HFFc6 (cell line): ENCODE results near the gene LRRK1. TPM values are rescaled to one million over a fixed set of nuclear protein-coding genes. Genes with fewer than 3 reads are reported as not detected.

Experiments
- DNase-seq: peaks from one replicate; pipeline ENCODE4 v3.0.0-alpha.2; 2018
- H3K27ac Mint-ChIP-seq: 2 replicates; pipeline ENCODE4 v1.8.0; 2020; ENCODE audit warnings: mild to moderate bottlenecking, mixed read lengths
- H3K27me3 Mint-ChIP-seq: 2 replicates; pipeline ENCODE4 v1.8.0; 2021; ENCODE audit warnings: mild to moderate bottlenecking, moderate library complexity, mixed read lengths; ENCODE audit not compliant: insufficient read depth
- H3K36me3 Mint-ChIP-seq: 2 replicates; pipeline ENCODE4 v1.8.0; 2021; ENCODE audit warnings: low read depth, mixed read lengths
- H3K4me1 Mint-ChIP-seq: 2 replicates; pipeline ENCODE4 v1.8.0; 2020; ENCODE audit warnings: low read depth, mixed read lengths
- H3K4me3 Mint-ChIP-seq: 2 replicates; pipeline ENCODE4 v1.8.0; 2020; ENCODE audit warnings: mild to moderate bottlenecking, moderate library complexity, mixed read lengths
- H3K9me3 Mint-ChIP-seq: 2 replicates; pipeline ENCODE4 v1.8.0; 2020; ENCODE audit warnings: mild to moderate bottlenecking, mixed read lengths
- total RNA-seq, 6 experiments: library from RNA; stranded (reverse); fragmentation: NEBNext Ultra II Directional; extraction: Animal tissue kit (Norgen Biotek cat#: 25700); gene quantifications; 2 replicates in 1 of 6; 3 replicates in 5 of 6; pipeline ENCODE4 v1.2.3, GENCODE V29; 2021
- TF ChIP-seq, protein P1 (sequence below): fragments of 200-600 bp; sonication (generic); IDR thresholded peaks from 2 replicates; pipeline ENCODE4 v1.5.0; 2021; ENCODE audit warnings: antibody characterized with exemption, mild to moderate bottlenecking

Gene LRRK1
- total RNA-seq, 6 experiments from 2014 or later, result 11.4 to 14.8 (median 13.5) TPM

DNA sequence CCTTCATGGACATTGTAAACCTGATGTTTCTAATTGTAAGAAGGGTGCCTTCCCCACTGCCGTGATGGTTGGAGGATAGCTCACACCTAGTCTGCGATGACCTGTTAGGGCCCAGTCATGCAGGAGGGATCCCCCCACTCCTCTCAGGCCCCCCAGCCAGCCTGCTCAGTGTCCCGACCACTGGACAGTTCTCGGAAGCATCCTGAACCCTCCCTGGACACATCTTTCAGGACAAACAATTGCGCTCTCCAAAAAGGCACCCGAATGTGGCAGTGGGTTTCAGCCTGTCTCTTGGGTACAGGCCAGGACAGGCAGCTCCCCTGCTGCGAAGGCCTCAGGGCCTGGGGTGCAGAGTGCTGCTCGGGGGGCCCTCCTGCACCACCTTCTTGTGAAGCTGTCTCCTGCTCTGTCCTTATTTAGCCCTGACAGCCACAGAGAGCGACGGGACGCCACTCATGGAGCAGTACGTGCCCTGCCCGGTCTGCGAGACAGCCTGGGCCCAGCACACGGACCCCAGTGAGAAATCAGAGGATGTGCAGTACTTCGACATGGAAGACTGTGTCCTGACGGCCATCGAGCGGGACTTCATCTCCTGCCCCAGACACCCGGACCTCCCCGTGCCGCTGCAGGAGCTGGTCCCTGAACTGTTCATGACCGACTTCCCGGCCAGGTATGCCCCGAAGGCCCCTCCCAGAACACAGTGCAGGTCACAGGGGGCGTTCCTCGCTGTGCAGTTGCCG, 132.3 kb downstream of the LRRK1 start:
- peaks cover 4% of the 10 kb centered on the region; the same call in 1 of the 2 replicates for H3K36me3 Mint-ChIP-seq
- no peaks in the 10 kb centered on the region for H3K4me1 Mint-ChIP-seq
- H3K4me3 Mint-ChIP-seq, result no peak overlapping the region
- DNase-seq, result no peak
- H3K27ac Mint-ChIP-seq, result no peak overlapping the region
- H3K27me3 Mint-ChIP-seq, result peaks cover 1% of the 10 kb centered on the region; the same call in 1 of the 2 replicates
- H3K9me3 Mint-ChIP-seq, result no peaks in the 10 kb centered on the region
- TF ChIP-seq, protein P1, sequence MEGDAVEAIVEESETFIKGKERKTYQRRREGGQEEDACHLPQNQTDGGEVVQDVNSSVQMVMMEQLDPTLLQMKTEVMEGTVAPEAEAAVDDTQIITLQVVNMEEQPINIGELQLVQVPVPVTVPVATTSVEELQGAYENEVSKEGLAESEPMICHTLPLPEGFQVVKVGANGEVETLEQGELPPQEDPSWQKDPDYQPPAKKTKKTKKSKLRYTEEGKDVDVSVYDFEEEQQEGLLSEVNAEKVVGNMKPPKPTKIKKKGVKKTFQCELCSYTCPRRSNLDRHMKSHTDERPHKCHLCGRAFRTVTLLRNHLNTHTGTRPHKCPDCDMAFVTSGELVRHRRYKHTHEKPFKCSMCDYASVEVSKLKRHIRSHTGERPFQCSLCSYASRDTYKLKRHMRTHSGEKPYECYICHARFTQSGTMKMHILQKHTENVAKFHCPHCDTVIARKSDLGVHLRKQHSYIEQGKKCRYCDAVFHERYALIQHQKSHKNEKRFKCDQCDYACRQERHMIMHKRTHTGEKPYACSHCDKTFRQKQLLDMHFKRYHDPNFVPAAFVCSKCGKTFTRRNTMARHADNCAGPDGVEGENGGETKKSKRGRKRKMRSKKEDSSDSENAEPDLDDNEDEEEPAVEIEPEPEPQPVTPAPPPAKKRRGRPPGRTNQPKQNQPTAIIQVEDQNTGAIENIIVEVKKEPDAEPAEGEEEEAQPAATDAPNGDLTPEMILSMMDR, result no peak

DNA sequence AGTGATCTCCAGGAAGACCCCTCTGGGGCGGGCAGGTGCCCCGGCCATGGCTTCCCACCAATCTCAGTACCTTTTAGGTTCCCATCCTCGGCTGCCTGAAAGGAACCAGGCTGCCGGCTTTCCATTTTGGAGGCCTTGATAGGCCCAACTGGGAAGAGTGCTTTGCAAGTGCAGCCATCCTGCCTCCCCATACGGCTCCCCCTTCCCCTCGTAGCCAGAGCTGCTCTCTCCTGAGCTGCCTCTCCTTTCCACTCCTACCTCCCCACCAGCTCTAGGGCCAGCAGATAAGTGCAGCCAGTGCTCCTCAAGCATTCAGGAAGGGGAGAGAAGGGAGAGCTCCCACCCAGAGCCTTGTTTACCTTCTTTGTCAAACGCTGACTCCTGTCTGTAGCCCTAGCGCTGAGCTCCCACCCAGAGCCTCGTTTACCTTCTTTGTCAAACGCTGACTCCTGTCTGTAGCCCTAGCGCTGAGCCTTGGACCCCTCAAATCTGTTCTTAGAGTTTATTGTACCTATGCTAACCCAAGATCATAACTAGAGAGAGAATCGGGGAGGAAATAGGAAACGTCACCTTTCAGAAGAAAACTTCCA, 133.0 kb downstream of the LRRK1 start:
- Mint-ChIP-seq H3K27ac (no peak overlapping the region), H3K36me3 (peaks cover 4% of the 10 kb centered on the region; the same call in 1 of the 2 replicates)
- TF ChIP-seq, protein P1, result no peak

DNA sequence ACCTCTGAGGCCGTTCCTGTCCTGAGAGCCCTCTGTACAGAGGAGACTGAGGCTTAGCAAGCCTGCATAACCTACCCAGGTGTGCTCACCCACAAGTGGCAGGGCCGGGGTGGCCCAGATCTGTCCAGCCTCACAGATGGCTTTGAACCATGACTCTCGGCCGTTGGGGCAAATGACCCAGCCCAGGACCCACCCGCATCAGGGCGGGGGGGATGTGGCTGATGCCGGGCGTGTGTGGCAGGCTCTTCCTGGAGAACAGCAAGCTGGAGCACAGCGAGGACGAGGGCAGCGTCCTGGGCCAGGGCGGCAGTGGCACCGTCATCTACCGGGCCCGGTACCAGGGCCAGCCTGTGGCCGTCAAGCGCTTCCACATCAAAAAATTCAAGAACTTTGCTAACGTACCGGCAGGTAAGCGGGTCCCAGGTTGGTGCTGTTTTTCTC, 133.5 kb downstream of the LRRK1 start:
- Mint-ChIP-seq H3K27me3 (peaks cover 1% of the 10 kb centered on the region; the same call in 1 of the 2 replicates), H3K4me1 (no peaks in the 10 kb centered on the region), H3K27ac (no peak overlapping the region), H3K4me3 (no peak overlapping the region), H3K9me3 (no peaks in the 10 kb centered on the region), H3K36me3 (peaks cover 4% of the 10 kb centered on the region; the same call in 1 of the 2 replicates)
- no peak for DNase-seq
- TF ChIP-seq, protein P1, result no peak

More for the DNA sequence above, 133.0 kb downstream of the LRRK1 start:
- no peak overlapping the region for H3K4me3 Mint-ChIP-seq
- H3K4me1 Mint-ChIP-seq, result no peaks in the 10 kb centered on the region
- DNase-seq, result no peak
- no peaks in the 10 kb centered on the region for H3K9me3 Mint-ChIP-seq
- peaks cover 1% of the 10 kb centered on the region; the same call in 1 of the 2 replicates for H3K27me3 Mint-ChIP-seq

DNA sequence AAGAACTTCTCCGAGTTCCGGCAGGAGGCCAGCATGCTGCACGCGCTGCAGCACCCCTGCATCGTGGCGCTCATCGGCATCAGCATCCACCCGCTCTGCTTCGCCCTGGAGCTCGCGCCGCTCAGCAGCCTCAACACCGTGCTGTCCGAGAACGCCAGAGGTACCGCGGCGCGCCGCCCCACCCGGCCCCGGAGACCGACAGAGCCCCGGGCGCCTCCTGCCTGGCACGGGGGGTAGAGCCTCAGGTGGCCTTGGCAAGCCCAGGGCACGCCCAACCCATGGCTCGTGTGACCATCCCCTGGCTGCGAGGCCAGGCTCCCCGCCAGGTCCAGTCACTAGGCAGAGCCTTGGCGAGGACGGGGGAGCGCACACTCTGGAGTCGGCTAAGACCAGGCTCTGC, 134.1 kb downstream of the LRRK1 start:
- peaks cover 1% of the 10 kb centered on the region; the same call in 1 of the 2 replicates for H3K27me3 Mint-ChIP-seq
- DNase-seq, result no peak
- no peaks in the 10 kb centered on the region for H3K4me1 Mint-ChIP-seq
- no peak overlapping the region for H3K4me3 Mint-ChIP-seq
- peaks cover 10% of the 10 kb centered on the region; the same call in 1 of the 2 replicates for H3K36me3 Mint-ChIP-seq
- TF ChIP-seq, protein P1, result no peak
- H3K27ac Mint-ChIP-seq, result no peak overlapping the region
- H3K9me3 Mint-ChIP-seq, result no peaks in the 10 kb centered on the region

DNA sequence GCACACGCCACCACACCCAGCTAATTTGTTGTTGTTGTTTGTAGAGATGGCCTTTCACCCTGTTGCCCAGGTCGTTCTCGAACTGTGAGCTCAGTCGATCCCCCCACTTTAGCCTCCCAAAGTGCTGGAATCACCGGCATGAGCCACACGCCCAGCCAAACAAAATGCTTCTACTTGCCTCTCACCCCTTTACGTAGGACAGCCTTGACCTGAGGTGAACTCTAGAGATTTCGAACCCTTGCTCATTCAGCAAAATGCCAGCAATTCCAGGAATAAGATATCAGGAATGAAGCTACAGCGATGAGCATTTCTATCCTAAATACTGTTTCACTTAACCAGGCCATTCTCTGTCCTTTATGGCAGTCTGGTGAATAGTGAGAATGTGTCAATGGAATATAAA, 135.0 kb downstream of the LRRK1 start:
- peaks cover 16% of the 10 kb centered on the region for H3K36me3 Mint-ChIP-seq
- H3K27ac Mint-ChIP-seq, result no peak overlapping the region
- no peak overlapping the region for H3K4me3 Mint-ChIP-seq
- TF ChIP-seq, protein P1, result no peak
- no peaks in the 10 kb centered on the region for H3K9me3 Mint-ChIP-seq
- H3K4me1 Mint-ChIP-seq, result no peaks in the 10 kb centered on the region
- H3K27me3 Mint-ChIP-seq, result peaks cover 1% of the 10 kb centered on the region; the same call in 1 of the 2 replicates
- no peak for DNase-seq
